Esophagus (tissue), 2 donors: Measurements from ENCODE around the gene MUC15. TPM values are rescaled to one million over a fixed set of nuclear protein-coding genes. Genes with fewer than 3 reads are reported as not detected.

Experiments
- H3K27ac ChIP-seq, 2 donors: one replicate each; pipeline ENCODE4 v1.5.1; 2013; ENCODE audit warnings: low read depth in 2 of 2, mild to moderate bottlenecking in 2 of 2, inconsistent platforms in 1 of 2, low read length in 1 of 2, moderate library complexity in 1 of 2
- H3K27me3 ChIP-seq, 2 donors: one replicate each; pipeline ENCODE4 v1.6.1; 2013; ENCODE audit warnings: low read length in 2 of 2, control low read depth in 1 of 2, mild to moderate bottlenecking in 1 of 2; ENCODE audit not compliant: insufficient read depth in 2 of 2, control insufficient read depth in 1 of 2
- H3K36me3 ChIP-seq, 2 donors: one replicate each; pipeline ENCODE4 v1.6.1; 2013; ENCODE audit warnings: low read length in 1 of 2; ENCODE audit not compliant: control insufficient read depth in 2 of 2, insufficient read depth in 2 of 2
- H3K4me1 ChIP-seq, 2 donors: one replicate each; pipeline ENCODE4 v1.6.1; 2013; ENCODE audit warnings: low read length in 1 of 2; ENCODE audit not compliant: control insufficient read depth in 2 of 2, insufficient read depth in 2 of 2
- H3K4me3 ChIP-seq, 2 donors: one replicate each; pipeline ENCODE4 v1.5.1; 2013; ENCODE audit warnings: low read length in 2 of 2, mild to moderate bottlenecking in 2 of 2, low read depth in 1 of 2, moderate library complexity in 1 of 2
- H3K9me3 ChIP-seq, 2 donors: one replicate each; pipeline ENCODE4 v1.6.1; 2013; ENCODE audit warnings: mild to moderate bottlenecking in 2 of 2, low read depth in 1 of 2, low read length in 1 of 2, moderate library complexity in 1 of 2; ENCODE audit not compliant: control insufficient read depth in 2 of 2, insufficient read depth in 1 of 2
- WGBS, 2 donors: extraction: QIAGEN DNeasy Blood & Tissue Kit; methylation state at CpG; one replicate each; pipeline ENCODE4 v1.1.7; 2013; 5-methylcytosine and 5-hydroxymethylcytosine counted together
- polyA plus RNA-seq, 2 donors: library from polyadenylated mRNA; stranded (reverse); fragments of 200-250 nt; gene quantifications; one replicate each; pipeline ENCODE4 v1.2.3, GENCODE V29; 2013
- donor health status: healthy with polysubstance abuse.
- donor health status: Bipolar disorder and iron deficiency.

Gene MUC15
- polyA plus RNA-seq, 2 donors = 15.0 to 19.1 TPM

GRCh38 chr11:26510756-26511155 lies 61.3 kb downstream of the MUC15 start:
- no peaks in the 10 kb centered on the region for H3K4me1 ChIP-seq
- H3K4me3 ChIP-seq = no peak overlapping the region
- H3K36me3 ChIP-seq = no peaks in the 10 kb centered on the region
- H3K27me3 ChIP-seq = peaks cover 0 to 3% of the 10 kb centered on the region in 2 donors
- H3K27ac ChIP-seq = no peak overlapping the region
- WGBS, 2 donors = 69 to 79% methylated on average over 2 of the region's 2 CpGs
- no peaks in the 10 kb centered on the region for H3K9me3 ChIP-seq

GRCh38 chr11:26510164-26510563 lies 61.9 kb downstream of the MUC15 start:
- Histone ChIP-seq H3K27me3 (peaks cover 0 to 3% of the 10 kb centered on the region in 2 donors), H3K36me3 (no peaks in the 10 kb centered on the region), H3K4me1 (no peaks in the 10 kb centered on the region), H3K9me3 (no peaks in the 10 kb centered on the region), H3K4me3 (no peak overlapping the region), H3K27ac (no peak overlapping the region)
- 91 to 98% methylated on average over 2 of the region's 2 CpGs for WGBS, 2 donors

Other genes starting within 250 kb of the MUC15 start
- under 1 TPM in 1 of 2 donors, not detected in 1; 0.01 TPM for gene ANO3, start 240.1 kb downstream of the MUC15 start, polyA plus RNA-seq
- under 1 TPM in 1 of 2 donors, not detected in 1; 0.02 TPM for gene SLC5A12, start 149.8 kb upstream of the MUC15 start, polyA plus RNA-seq